H9 (cell line): ENCODE measurements around the gene SDR9C7. TPM values are rescaled to one million over a fixed set of nuclear protein-coding genes. Genes with fewer than 3 reads are reported as not detected.
"Not testable (repeated sequence)": the region's sequence is repeated elsewhere in the genome, so short reads cannot be mapped to it uniquely, and the experiment has no call there.

Experiments used
- DNase-seq: peaks from one replicate; pipeline ENCODE4 v3.0.0-alpha.2; 2017
- H2AFZ ChIP-seq: one replicate; pipeline ENCODE4 v1.6.1; 2013; ENCODE audit warnings: mild to moderate bottlenecking, low read length, control low read depth, moderate library complexity
- H2AK5ac ChIP-seq: 2 replicates; pipeline ENCODE4 v1.6.1; 2013; ENCODE audit warnings: low read length, control low read depth, mixed read lengths; ENCODE audit not compliant: insufficient read length
- H2BK120ac ChIP-seq: one replicate; pipeline ENCODE4 v1.6.1; 2013; ENCODE audit warnings: low read depth, mild to moderate bottlenecking, low read length, control low read depth, inconsistent platforms; ENCODE audit not compliant: poor library complexity, severe bottlenecking
- H2BK12ac ChIP-seq: 2 replicates; pipeline ENCODE4 v1.6.1; 2013; ENCODE audit warnings: low read length, control low read depth, mixed read lengths, low read depth; ENCODE audit not compliant: insufficient read length
- H2BK15ac ChIP-seq: 2 replicates; pipeline ENCODE4 v1.6.1; 2013; ENCODE audit warnings: low read depth, low read length, control low read depth
- H2BK20ac ChIP-seq: one replicate; pipeline ENCODE4 v1.6.1; 2013; ENCODE audit warnings: low read depth, mild to moderate bottlenecking, low read length, control low read depth, inconsistent platforms; ENCODE audit not compliant: poor library complexity, severe bottlenecking
- H2BK5ac ChIP-seq: 2 replicates; pipeline ENCODE4 v1.6.1; 2013; ENCODE audit warnings: low read length, control low read depth, mixed read lengths; ENCODE audit not compliant: insufficient read length
- H3K14ac ChIP-seq: 2 replicates; pipeline ENCODE4 v1.6.1; 2013; ENCODE audit warnings: low read length, control low read depth; ENCODE audit not compliant: insufficient read depth
- H3K18ac ChIP-seq: 2 replicates; pipeline ENCODE4 v1.6.1; 2013; ENCODE audit warnings: low read depth, mild to moderate bottlenecking, mixed read lengths, low read length, control low read depth; ENCODE audit not compliant: insufficient read length
- H3K23ac ChIP-seq: 2 replicates; pipeline ENCODE4 v1.6.1; 2013; ENCODE audit warnings: low read length, control low read depth, mixed read lengths, low read depth; ENCODE audit not compliant: insufficient read length
- H3K23me2 ChIP-seq: 2 replicates; pipeline ENCODE4 v1.6.1; 2013; ENCODE audit warnings: low read depth, mild to moderate bottlenecking, mixed read lengths, low read length, control low read depth; ENCODE audit not compliant: insufficient read length, poor library complexity, severe bottlenecking
- H3K27ac ChIP-seq: 2 replicates; pipeline ENCODE4 v1.5.1; 2013; ENCODE audit warnings: low read length, control low read depth, mixed read lengths, low read depth; ENCODE audit not compliant: insufficient read length
- H3K27me3 ChIP-seq: 2 replicates; pipeline ENCODE4 v1.6.1; 2013; ENCODE audit warnings: low read length, control low read depth, inconsistent platforms; ENCODE audit not compliant: insufficient read depth
- H3K4ac ChIP-seq: 2 replicates; pipeline ENCODE4 v1.6.1; 2013; ENCODE audit warnings: low read depth, mild to moderate bottlenecking, control low read depth, inconsistent platforms, low read length, moderate library complexity
- H3K4me1 ChIP-seq: 2 replicates; pipeline ENCODE4 v1.6.1; 2013; ENCODE audit warnings: low read length, control low read depth, inconsistent platforms; ENCODE audit not compliant: insufficient read depth
- H3K4me2 ChIP-seq: 2 replicates; pipeline ENCODE4 v1.6.1; 2013; ENCODE audit warnings: low read length, control low read depth, mixed read lengths; ENCODE audit not compliant: insufficient read length, insufficient read depth
- H3K56ac ChIP-seq: 2 replicates; pipeline ENCODE4 v1.6.1; 2013; ENCODE audit warnings: low read depth, mild to moderate bottlenecking, mixed read lengths, low read length, control low read depth; ENCODE audit not compliant: insufficient read length
- H3K79me1 ChIP-seq: 2 replicates; pipeline ENCODE4 v1.6.1; 2013; ENCODE audit warnings: low read depth, mild to moderate bottlenecking, moderate library complexity, low read length, control low read depth, inconsistent platforms; ENCODE audit not compliant: insufficient read depth, poor library complexity, severe bottlenecking
- H3K79me2 ChIP-seq: 2 replicates; pipeline ENCODE4 v1.6.1; 2013; ENCODE audit warnings: low read length, control low read depth, inconsistent platforms; ENCODE audit not compliant: insufficient read depth
- H3K9ac ChIP-seq: 2 replicates; pipeline ENCODE4 v1.6.1; 2013; ENCODE audit warnings: low read length, control low read depth, mixed read lengths; ENCODE audit not compliant: insufficient read length; ENCODE audit errors: extremely low read depth
- H3K9me3 ChIP-seq: one replicate; pipeline ENCODE4 v1.6.1; 2013; ENCODE audit warnings: low read depth, low read length, inconsistent platforms; ENCODE audit not compliant: control insufficient read depth
- H3T11ph ChIP-seq: one replicate; pipeline ENCODE4 v1.6.1; 2013; ENCODE audit warnings: mild to moderate bottlenecking, low read length, control low read depth, inconsistent platforms
- H4K20me1 ChIP-seq: one replicate; pipeline ENCODE4 v1.6.1; 2013; ENCODE audit not compliant: control insufficient read depth, insufficient read length, insufficient read depth
- H4K5ac ChIP-seq: 2 replicates; pipeline ENCODE4 v1.6.1; 2013; ENCODE audit warnings: low read depth, mild to moderate bottlenecking, mixed read lengths, low read length, control low read depth; ENCODE audit not compliant: insufficient read length
- H4K8ac ChIP-seq: replicated peaks from 2 replicates; pipeline ENCODE4 v1.6.1; 2013; ENCODE audit warnings: low read length, control low read depth, mixed read lengths, low read depth; ENCODE audit not compliant: insufficient read length
- H4K91ac ChIP-seq: 2 replicates; pipeline ENCODE4 v1.6.1; 2013; ENCODE audit warnings: low read depth, mild to moderate bottlenecking, moderate library complexity, mixed read lengths, low read length, control low read depth; ENCODE audit not compliant: insufficient read length
- H3K27ac Mint-ChIP-seq, 3 experiments: 2 replicates in 2 of 3; 3 replicates in 1 of 3; pipeline ENCODE4 v1.8.0; 2020 to 2021; ENCODE audit warnings: mixed read lengths in 3 of 3, mild to moderate bottlenecking in 1 of 3, moderate library complexity in 1 of 3
- H3K27me3 Mint-ChIP-seq: 2 replicates; pipeline ENCODE4 v1.8.0; 2021; ENCODE audit warnings: low read depth, mild to moderate bottlenecking, moderate library complexity, mixed read lengths
- H3K36me3 Mint-ChIP-seq, 3 experiments: 2 replicates in 2 of 3; 3 replicates in 1 of 3; pipeline ENCODE4 v1.8.0; 2020 to 2021; ENCODE audit warnings: low read depth in 3 of 3, mixed read lengths in 3 of 3; ENCODE audit not compliant: insufficient read depth in 1 of 3
- H3K4me1 Mint-ChIP-seq, 2 experiments: 2 replicates each; pipeline ENCODE4 v1.8.0; 2020; ENCODE audit warnings: mixed read lengths in 2 of 2
- H3K4me3 Mint-ChIP-seq, 2 experiments: 2 replicates in 1 of 2; 3 replicates in 1 of 2; pipeline ENCODE4 v1.8.0; 2020 to 2021; ENCODE audit warnings: mild to moderate bottlenecking in 2 of 2, mixed read lengths in 2 of 2, moderate library complexity in 1 of 2
- H3K9me3 Mint-ChIP-seq, 2 experiments: 2 replicates in 1 of 2; 3 replicates in 1 of 2; pipeline ENCODE4 v1.8.0; 2020; ENCODE audit warnings: mild to moderate bottlenecking in 2 of 2, mixed read lengths in 2 of 2, moderate library complexity in 1 of 2
- CTCF ChIP-seq: fragments of 200-600 bp; sonication (generic); conservative IDR thresholded peaks from 3 replicates; pipeline ENCODE4 v1.8.0; 2021; ENCODE audit warnings: antibody characterized with exemption, mild to moderate bottlenecking
- WGBS: extraction: QIAGEN DNeasy Blood & Tissue Kit; methylation state at CpG from one replicate; pipeline ENCODE4 v1.1.7; 2013; ENCODE audit warnings: missing lambda C conversion rate, low lambda C conversion rate, mixed read lengths; ENCODE audit not compliant: insufficient read length; ENCODE audit errors: extremely low coverage; 5-methylcytosine and 5-hydroxymethylcytosine counted together
- total RNA-seq: library from RNA; stranded (reverse); gene quantifications from 2 replicates; pipeline ENCODE4 v1.2.1, GENCODE V29; 2021

The SDR9C7 gene
- total RNA-seq, 1 experiment from 2014 or later: not detected

- WGBS: no CpG with 5 or more reads among the region's 1 CpG
- no peaks in the 10 kb centered on the region for H3K23me2 ChIP-seq
- H3K9ac ChIP-seq: no peak overlapping the region
- no peaks in the 10 kb centered on the region for H3K4me1 ChIP-seq
- H4K8ac ChIP-seq: no peak overlapping the region
- Mint-ChIP-seq H3K4me3 (no peak overlapping the region), H3K27ac (no peak overlapping the region; a peak in 1 of 7 replicates), H3K4me1 (no peaks in the 10 kb centered on the region), H3K27me3 (peaks cover 15% of the 10 kb centered on the region), H3K9me3 (peaks cover 3 to 6% of the 10 kb centered on the region in 2 experiments; a peak in 2 of 5 replicates), H3K36me3 (no peaks in the 10 kb centered on the region; a peak in 1 of 7 replicates)
- H2BK120ac ChIP-seq: no peak overlapping the region
- H2BK15ac ChIP-seq: no peak overlapping the region
- no peak overlapping the region for H3K23ac ChIP-seq
- H3K9me3 ChIP-seq: no peaks in the 10 kb centered on the region
- no peak overlapping the region for H2AFZ ChIP-seq
- H3K56ac ChIP-seq: no peak overlapping the region
- H3K79me2 ChIP-seq: no peaks in the 10 kb centered on the region
- H4K5ac ChIP-seq: no peak overlapping the region
- H3K14ac ChIP-seq: no peak overlapping the region
- H2BK5ac ChIP-seq: no peak overlapping the region
- H4K91ac ChIP-seq: no peak overlapping the region
- H3K79me1 ChIP-seq: no peaks in the 10 kb centered on the region
- no peak overlapping the region for H3K4me2 ChIP-seq
- H3K18ac ChIP-seq: no peak overlapping the region
- TF ChIP-seq CTCF: no peak
- H3K27me3 ChIP-seq: no peaks in the 10 kb centered on the region
- H2BK12ac ChIP-seq: no peak overlapping the region
- H3T11ph ChIP-seq: no peak overlapping the region
- no peak overlapping the region for H3K27ac ChIP-seq
- no peak overlapping the region for H3K4ac ChIP-seq
- H4K20me1 ChIP-seq: no peaks in the 10 kb centered on the region
- no peak overlapping the region for H2AK5ac ChIP-seq
- no peak for DNase-seq
- H2BK20ac ChIP-seq: no peak overlapping the region
Observed at GRCh38 chr12:56921346-56921745, 12.9 kb downstream of the SDR9C7 start.

GRCh38 chr12:56918139-56918538 is 16.1 kb downstream of the SDR9C7 start:
- H3K4me3 Mint-ChIP-seq, H3K4ac ChIP-seq, H2BK120ac ChIP-seq, H2BK15ac ChIP-seq, H3K18ac ChIP-seq, H2BK5ac ChIP-seq, H4K5ac ChIP-seq, H3K23ac ChIP-seq, H2BK20ac ChIP-seq, H3K4me2 ChIP-seq, H3K27me3 Mint-ChIP-seq, H2AK5ac ChIP-seq, H3K27ac Mint-ChIP-seq, H2BK12ac ChIP-seq, H3K27ac ChIP-seq, H3K27me3 ChIP-seq, H3K9me3 Mint-ChIP-seq, H3K9ac ChIP-seq, H3K14ac ChIP-seq, H3K4me1 Mint-ChIP-seq, H3K79me2 ChIP-seq, H3K79me1 ChIP-seq, H3T11ph ChIP-seq, H3K4me1 ChIP-seq, DNase-seq, H3K36me3 Mint-ChIP-seq, H3K9me3 ChIP-seq, H2AFZ ChIP-seq, H3K23me2 ChIP-seq, H4K91ac ChIP-seq, H3K56ac ChIP-seq, H4K20me1 ChIP-seq, H4K8ac ChIP-seq: not testable (repeated sequence)
- no CpG with 5 or more reads among the region's 3 CpGs for WGBS
